ENCODE data around the gene SRSF5. TPM values are rescaled to one million over a fixed set of nuclear protein-coding genes. Genes with fewer than 3 reads are reported as not detected.

Gene SRSF5
- total and polyA plus RNA-seq, 2 of the 13 experiments (the other 11 are each of a cell fraction or from before 2014, with no cell fraction given): 189 to 277 TPM

- TF ChIP-seq, protein P1, sequence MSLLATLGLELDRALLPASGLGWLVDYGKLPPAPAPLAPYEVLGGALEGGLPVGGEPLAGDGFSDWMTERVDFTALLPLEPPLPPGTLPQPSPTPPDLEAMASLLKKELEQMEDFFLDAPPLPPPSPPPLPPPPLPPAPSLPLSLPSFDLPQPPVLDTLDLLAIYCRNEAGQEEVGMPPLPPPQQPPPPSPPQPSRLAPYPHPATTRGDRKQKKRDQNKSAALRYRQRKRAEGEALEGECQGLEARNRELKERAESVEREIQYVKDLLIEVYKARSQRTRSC (CRISPR knock-in tag; IDR thresholded peaks at IDR 0.05; ENCODE audit: low read depth): no peak
- TF ChIP-seq HNRNPLL (IDR thresholded peaks at IDR 0.05; ENCODE audit: low read depth, low read length, poor library complexity, severe bottlenecking) (no peak), SMAD1 (CRISPR knock-in tag; IDR thresholded peaks at IDR 0.05; ENCODE audit: borderline replicate concordance, low read depth) (no peak), ZNF234 (CRISPR knock-in tag; conservative IDR thresholded peaks at IDR 0.05) (no peak), ATF7-NPFF (CRISPR knock-in tag; IDR thresholded peaks at IDR 0.05; ENCODE audit: low read depth) (no peak), HNRNPUL1 (IDR thresholded peaks at IDR 0.05; ENCODE audit: low read depth, low read length) (no peak), NAIF1 (CRISPR knock-in tag; IDR thresholded peaks at IDR 0.05; ENCODE audit: borderline replicate concordance) (no peak), ZNF781 (CRISPR knock-in tag; IDR thresholded peaks at IDR 0.05; ENCODE audit: borderline replicate concordance, not compliant biosample characterization) (no peak), ZMAT3 (CRISPR knock-in tag; conservative IDR thresholded peaks at IDR 0.05) (no peak), NFRKB (IDR thresholded peaks at IDR 0.05) (no peak), CEBPB (IDR thresholded peaks at IDR 0.05; ENCODE audit: borderline replicate concordance, low read depth, low read length) (no peak), SAP130 (CRISPR knock-in tag; IDR thresholded peaks at IDR 0.05; ENCODE audit: low read depth) (peak; percentile 76), ZNF513 (CRISPR knock-in tag; conservative IDR thresholded peaks at IDR 0.05) (no peak; the same call in 1 of the 2 replicates), ZNF30 (CRISPR knock-in tag; IDR thresholded peaks at IDR 0.05) (no peak), ZNF510 (CRISPR knock-in tag; IDR thresholded peaks at IDR 0.05; ENCODE audit: low read depth) (no peak), RBAK (CRISPR knock-in tag; IDR thresholded peaks at IDR 0.05) (no peak), ZNF343 (CRISPR knock-in tag; IDR thresholded peaks at IDR 0.05) (no peak), EZH2 (conservative IDR thresholded peaks at IDR 0.05; ENCODE audit: low read depth, low read length) (no peak), ISL2 (CRISPR knock-in tag; IDR thresholded peaks at IDR 0.05) (0 out of 2 replicates have a peak, but pooled peaks have one; percentile 32), CBX1 (IDR thresholded peaks at IDR 0.05; ENCODE audit: low read depth) (peak; percentile 23), POLR2G (IDR thresholded peaks at IDR 0.05; ENCODE audit: low read depth, low read length) (no peak), CENPBD1 (CRISPR knock-in tag; IDR thresholded peaks at IDR 0.05; ENCODE audit: borderline replicate concordance, low read depth) (no peak), NR0B2 (CRISPR knock-in tag; IDR thresholded peaks at IDR 0.05) (no peak), ARNT (IDR thresholded peaks at IDR 0.05) (no peak), MYNN (CRISPR knock-in tag; IDR thresholded peaks at IDR 0.05; ENCODE audit: low read depth) (no peak), HMG20A (CRISPR knock-in tag; IDR thresholded peaks at IDR 0.05; ENCODE audit: borderline replicate concordance) (peak; percentile 60; the same call in 1 of the 2 replicates), ZNF160 (CRISPR knock-in tag; IDR thresholded peaks at IDR 0.05) (no peak)
- TF ChIP-seq, protein P2, sequence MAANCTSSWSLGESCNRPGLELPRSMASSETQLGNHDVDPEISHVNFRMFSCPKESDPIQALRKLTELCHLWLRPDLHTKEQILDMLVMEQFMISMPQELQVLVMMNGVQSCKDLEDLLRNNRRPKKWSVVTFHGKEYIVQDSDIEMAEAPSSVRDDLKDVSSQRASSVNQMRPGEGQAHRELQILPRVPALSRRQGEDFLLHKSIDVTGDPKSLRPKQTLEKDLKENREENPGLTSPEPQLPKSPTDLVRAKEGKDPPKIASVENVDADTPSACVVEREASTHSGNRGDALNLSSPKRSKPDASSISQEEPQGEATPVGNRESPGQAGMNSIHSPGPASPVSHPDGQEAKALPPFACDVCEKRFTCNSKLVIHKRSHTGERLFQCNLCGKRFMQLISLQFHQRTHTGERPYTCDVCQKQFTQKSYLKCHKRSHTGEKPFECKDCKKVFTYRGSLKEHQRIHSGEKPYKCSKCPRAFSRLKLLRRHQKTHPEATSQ (CRISPR knock-in tag; IDR thresholded peaks at IDR 0.05; ENCODE audit: borderline replicate concordance): no peak
These were observed 26.0 kb downstream of the SRSF5 start (continued) for GRCh38 chr14:69792887-69793421.

Measured in HepG2 (cell line).